A673 (cell line): ENCODE results near the gene POLK.

Source experiments
- EZH2 ChIP-seq: fragments of 200-600 bp; sonication (generic); IDR thresholded peaks from 2 replicates; pipeline ENCODE4 v1.6.1; 2017; ENCODE audit warnings: borderline replicate concordance, low read depth, mild to moderate bottlenecking, mixed read lengths, antibody characterized with exemption, low read length; ENCODE audit not compliant: poor library complexity, severe bottlenecking
- TF ChIP-seq, protein P1 (sequence below): fragments of 300-800, 200-600 bp; sonication (generic); conservative IDR thresholded peaks from 2 replicates; pipeline ENCODE4 v1.5.1; 2017; ENCODE audit warnings: low read depth, mild to moderate bottlenecking, antibody characterized with exemption, low read length, moderate library complexity, mixed read lengths

DNA sequence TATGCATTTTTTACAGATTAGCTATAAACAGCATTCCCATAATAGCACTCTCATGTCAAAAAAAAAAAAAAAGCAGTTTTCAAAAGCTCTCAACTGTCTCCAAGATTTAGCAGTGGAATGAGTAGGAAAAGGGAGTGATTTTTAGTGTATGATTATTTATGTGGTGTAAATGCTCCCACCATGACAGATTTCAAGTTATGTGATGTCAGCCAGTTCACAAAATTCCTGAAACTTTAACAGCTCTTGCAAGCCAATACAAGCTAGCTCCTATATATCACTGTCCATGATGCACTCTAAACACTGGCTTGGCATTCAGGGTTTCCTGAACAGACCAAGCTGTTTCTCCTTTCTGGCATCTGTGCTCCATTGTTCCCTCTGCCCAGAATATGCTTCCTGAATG lies 91.7 kb downstream of the POLK start:
- TF ChIP-seq, protein P1, sequence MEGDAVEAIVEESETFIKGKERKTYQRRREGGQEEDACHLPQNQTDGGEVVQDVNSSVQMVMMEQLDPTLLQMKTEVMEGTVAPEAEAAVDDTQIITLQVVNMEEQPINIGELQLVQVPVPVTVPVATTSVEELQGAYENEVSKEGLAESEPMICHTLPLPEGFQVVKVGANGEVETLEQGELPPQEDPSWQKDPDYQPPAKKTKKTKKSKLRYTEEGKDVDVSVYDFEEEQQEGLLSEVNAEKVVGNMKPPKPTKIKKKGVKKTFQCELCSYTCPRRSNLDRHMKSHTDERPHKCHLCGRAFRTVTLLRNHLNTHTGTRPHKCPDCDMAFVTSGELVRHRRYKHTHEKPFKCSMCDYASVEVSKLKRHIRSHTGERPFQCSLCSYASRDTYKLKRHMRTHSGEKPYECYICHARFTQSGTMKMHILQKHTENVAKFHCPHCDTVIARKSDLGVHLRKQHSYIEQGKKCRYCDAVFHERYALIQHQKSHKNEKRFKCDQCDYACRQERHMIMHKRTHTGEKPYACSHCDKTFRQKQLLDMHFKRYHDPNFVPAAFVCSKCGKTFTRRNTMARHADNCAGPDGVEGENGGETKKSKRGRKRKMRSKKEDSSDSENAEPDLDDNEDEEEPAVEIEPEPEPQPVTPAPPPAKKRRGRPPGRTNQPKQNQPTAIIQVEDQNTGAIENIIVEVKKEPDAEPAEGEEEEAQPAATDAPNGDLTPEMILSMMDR = no peak
- TF ChIP-seq EZH2 = no peak
